K562 (cell line): ENCODE measurements around the gene SETMAR. TPM values are rescaled to one million over a fixed set of nuclear protein-coding genes. Genes with fewer than 3 reads are reported as not detected.

ENCODE experiments used
- CBX3 ChIP-seq, 2 experiments: IDR thresholded peaks; 1 replicate in 1 of 2; 2 replicates in 1 of 2; pipeline ENCODE4 v1.6.1; 2012; ENCODE audit warnings: inconsistent platforms in 2 of 2, low read length in 2 of 2, borderline replicate concordance in 1 of 2, control low read depth in 1 of 2
- CREB1 ChIP-seq, 2 experiments: sonication (generic) in 1 of 2; formaldehyde crosslinking in 1 of 2; IDR thresholded peaks; 2 replicates each; pipeline versions ENCODE4 v1.6.1 to v1.8.0; 2012 to 2022; ENCODE audit warnings: inconsistent platforms in 1 of 2, mild to moderate bottlenecking in 1 of 2, missing genetic modification reagents in 1 of 2, moderate library complexity in 1 of 2
- HCFC1 ChIP-seq: IDR thresholded peaks from 2 replicates; pipeline ENCODE4 v1.6.1; 2012; ENCODE audit warnings: low read depth, low read length, improper control_type of control experiment
- HDAC2 ChIP-seq: fragments of 450-650 bp; IDR thresholded peaks from 2 replicates; pipeline ENCODE4 v1.6.1; 2016; ENCODE audit warnings: mild to moderate bottlenecking
- IRF2 ChIP-seq: sonication (generic); formaldehyde crosslinking; IDR thresholded peaks from 2 replicates; pipeline ENCODE4 v1.8.1; 2022; ENCODE audit warnings: mild to moderate bottlenecking, missing genetic modification reagents
- MECOM ChIP-seq: fragments of 250-450 bp; sonication (Bioruptor Pico); IDR thresholded peaks from 2 replicates; pipeline ENCODE4 v1.8.0; 2022; ENCODE audit warnings: inconsistent platforms
- TFAM ChIP-seq: fragments of 250-450 bp; sonication (Bioruptor Pico); conservative IDR thresholded peaks from 2 replicates; pipeline ENCODE4 v1.5.0; 2021; ENCODE audit warnings: mild to moderate bottlenecking, moderate library complexity
- ZNF232 ChIP-seq: sonication (generic); formaldehyde crosslinking; IDR thresholded peaks from 2 replicates; pipeline ENCODE4 v1.8.0; 2022; ENCODE audit warnings: mild to moderate bottlenecking, missing genetic modification reagents
- ZNF384 ChIP-seq: IDR thresholded peaks from 2 replicates; pipeline ENCODE4 v1.6.1; 2012; ENCODE audit warnings: low read depth, low read length, improper control_type of control experiment
- polyA plus RNA-seq, 8 experiments: library from polyadenylated mRNA; depleted of rRNA in 4 of 8; stranded (reverse) in 5 of 8; unstranded in 3 of 8; fragments of >200 nt; fragmentation: Nextera tagmentation in 2 of 8; fragmentation: Illumina TruSeq in 1 of 8; extraction: Ambion mirVana in 2 of 8; extraction: Trizol in 1 of 8; gene quantifications; 2 replicates each; pipeline versions ENCODE4 v1.2.1 to v1.2.3, GENCODE V29; 2011 to 2014; ENCODE audit warnings: inconsistent platforms in 1 of 8, missing spikeins in 1 of 8
- total RNA-seq, 7 experiments: library from RNA; depleted of rRNA in 6 of 7; stranded (reverse); fragments of >200 nt in 6 of 7; fragmentation: Illumina TruSeq in 2 of 7; extraction: Trizol in 2 of 7; gene quantifications; 2 replicates each; pipeline versions ENCODE4 v1.2.1 to v1.2.3, GENCODE V29; 2011 to 2021; ENCODE audit warnings: low replicate concordance in 1 of 7
- TF ChIP-seq, protein P1 (sequence below): fragments of 250-450 bp; sonication (Bioruptor Pico); IDR thresholded peaks from 2 replicates; pipeline ENCODE4 v1.9.0; 2021; ENCODE audit warnings: mild to moderate bottlenecking
- TF ChIP-seq, protein P2 (sequence below): fragments of 450-650 bp; formaldehyde crosslinking; IDR thresholded peaks from 2 replicates; pipeline ENCODE4 v1.4.0; 2020; ENCODE audit warnings: mild to moderate bottlenecking, moderate library complexity
- TF ChIP-seq, protein P3 (sequence below): sonication (generic); formaldehyde crosslinking; IDR thresholded peaks from 2 replicates; pipeline ENCODE4 v1.8.1; 2022; ENCODE audit warnings: missing genetic modification reagents
- TF ChIP-seq, protein P4 (sequence below), 2 experiments: fragments of 450-650 bp; IDR thresholded peaks; 2 replicates each; pipeline ENCODE4 v1.6.1; 2018; ENCODE audit warnings: mild to moderate bottlenecking in 2 of 2, low read depth in 1 of 2; ENCODE audit not compliant: partially characterized antibody in 2 of 2
- TF ChIP-seq, protein P5 (sequence below), 2 experiments: fragments of 200-800 bp in 1 of 2; sonication (Bioruptor generic) in 1 of 2; sonication (generic) in 1 of 2; formaldehyde crosslinking in 1 of 2; IDR thresholded peaks in 1 of 2; conservative IDR thresholded peaks in 1 of 2; 2 replicates each; pipeline versions ENCODE4 v1.5.0 to v1.6.1; 2016 to 2020; ENCODE audit warnings: missing compliant biosample characterization in 1 of 2, missing genetic modification characterization in 1 of 2, missing genetic modification reagents in 1 of 2
- TF ChIP-seq, protein P6 (sequence below): fragments of 250-450 bp; sonication (Bioruptor Pico); IDR thresholded peaks from 2 replicates; pipeline ENCODE4 v1.5.0; 2021; ENCODE audit warnings: mild to moderate bottlenecking, moderate library complexity

The SETMAR gene
- total and polyA plus RNA-seq, 9 of the 15 experiments (the other 6 are each of a cell fraction or from before 2014, with no cell fraction given), result 5.5 to 25.1 (median 18.2) TPM

DNA sequence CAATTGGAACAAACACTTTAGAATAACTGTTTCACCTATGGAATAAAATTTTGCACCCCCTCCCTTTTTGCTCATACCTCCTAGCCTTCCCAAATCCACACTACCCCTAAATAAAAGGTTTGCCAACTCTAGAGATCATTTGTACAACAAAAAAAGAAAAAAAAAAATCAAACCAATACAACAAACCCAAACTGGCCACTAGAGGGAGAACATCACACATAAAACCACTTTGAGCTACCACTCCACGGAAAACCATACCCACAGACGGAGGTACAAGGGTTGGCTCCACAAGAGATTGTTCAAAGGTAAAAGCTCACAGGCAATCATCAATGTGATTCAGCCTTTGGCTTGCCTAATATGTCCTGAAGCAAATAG, 47.6 kb downstream of the SETMAR start (continued):
- peak; percentile 28; the same call in 1 of the 2 replicates for TF ChIP-seq HCFC1
- TF ChIP-seq CREB1 (IDR thresholded peaks at IDR 0.05), result no peak
- no peak for TF ChIP-seq CREB1 (CRISPR knock-in tag; IDR thresholded peaks at IDR 0.05)
- TF ChIP-seq HDAC2, result peak; percentile 16; the same call in 1 of the 2 replicates
- no peak for TF ChIP-seq ZNF232 (CRISPR knock-in tag)
- TF ChIP-seq, protein P1, sequence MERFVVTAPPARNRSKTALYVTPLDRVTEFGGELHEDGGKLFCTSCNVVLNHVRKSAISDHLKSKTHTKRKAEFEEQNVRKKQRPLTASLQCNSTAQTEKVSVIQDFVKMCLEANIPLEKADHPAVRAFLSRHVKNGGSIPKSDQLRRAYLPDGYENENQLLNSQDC (CRISPR knock-in tag), result no peak
- no peak for TF ChIP-seq IRF2 (CRISPR knock-in tag)
- TF ChIP-seq MECOM (CRISPR knock-in tag), result no peak
- TF ChIP-seq, protein P2, sequence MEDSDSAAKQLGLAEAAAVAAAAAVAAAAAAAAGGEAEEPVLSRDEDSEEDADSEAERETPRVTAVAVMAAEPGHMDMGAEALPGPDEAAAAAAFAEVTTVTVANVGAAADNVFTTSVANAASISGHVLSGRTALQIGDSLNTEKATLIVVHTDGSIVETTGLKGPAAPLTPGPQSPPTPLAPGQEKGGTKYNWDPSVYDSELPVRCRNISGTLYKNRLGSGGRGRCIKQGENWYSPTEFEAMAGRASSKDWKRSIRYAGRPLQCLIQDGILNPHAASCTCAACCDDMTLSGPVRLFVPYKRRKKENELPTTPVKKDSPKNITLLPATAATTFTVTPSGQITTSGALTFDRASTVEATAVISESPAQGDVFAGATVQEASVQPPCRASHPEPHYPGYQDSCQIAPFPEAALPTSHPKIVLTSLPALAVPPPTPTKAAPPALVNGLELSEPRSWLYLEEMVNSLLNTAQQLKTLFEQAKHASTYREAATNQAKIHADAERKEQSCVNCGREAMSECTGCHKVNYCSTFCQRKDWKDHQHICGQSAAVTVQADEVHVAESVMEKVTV (CRISPR knock-in tag), result peak; percentile 79
- no peak for TF ChIP-seq TFAM
- TF ChIP-seq ZNF384, result peak; percentile 97
- TF ChIP-seq, protein P3, sequence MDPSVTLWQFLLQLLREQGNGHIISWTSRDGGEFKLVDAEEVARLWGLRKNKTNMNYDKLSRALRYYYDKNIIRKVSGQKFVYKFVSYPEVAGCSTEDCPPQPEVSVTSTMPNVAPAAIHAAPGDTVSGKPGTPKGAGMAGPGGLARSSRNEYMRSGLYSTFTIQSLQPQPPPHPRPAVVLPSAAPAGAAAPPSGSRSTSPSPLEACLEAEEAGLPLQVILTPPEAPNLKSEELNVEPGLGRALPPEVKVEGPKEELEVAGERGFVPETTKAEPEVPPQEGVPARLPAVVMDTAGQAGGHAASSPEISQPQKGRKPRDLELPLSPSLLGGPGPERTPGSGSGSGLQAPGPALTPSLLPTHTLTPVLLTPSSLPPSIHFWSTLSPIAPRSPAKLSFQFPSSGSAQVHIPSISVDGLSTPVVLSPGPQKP (CRISPR knock-in tag), result no peak
- TF ChIP-seq, protein P4, sequence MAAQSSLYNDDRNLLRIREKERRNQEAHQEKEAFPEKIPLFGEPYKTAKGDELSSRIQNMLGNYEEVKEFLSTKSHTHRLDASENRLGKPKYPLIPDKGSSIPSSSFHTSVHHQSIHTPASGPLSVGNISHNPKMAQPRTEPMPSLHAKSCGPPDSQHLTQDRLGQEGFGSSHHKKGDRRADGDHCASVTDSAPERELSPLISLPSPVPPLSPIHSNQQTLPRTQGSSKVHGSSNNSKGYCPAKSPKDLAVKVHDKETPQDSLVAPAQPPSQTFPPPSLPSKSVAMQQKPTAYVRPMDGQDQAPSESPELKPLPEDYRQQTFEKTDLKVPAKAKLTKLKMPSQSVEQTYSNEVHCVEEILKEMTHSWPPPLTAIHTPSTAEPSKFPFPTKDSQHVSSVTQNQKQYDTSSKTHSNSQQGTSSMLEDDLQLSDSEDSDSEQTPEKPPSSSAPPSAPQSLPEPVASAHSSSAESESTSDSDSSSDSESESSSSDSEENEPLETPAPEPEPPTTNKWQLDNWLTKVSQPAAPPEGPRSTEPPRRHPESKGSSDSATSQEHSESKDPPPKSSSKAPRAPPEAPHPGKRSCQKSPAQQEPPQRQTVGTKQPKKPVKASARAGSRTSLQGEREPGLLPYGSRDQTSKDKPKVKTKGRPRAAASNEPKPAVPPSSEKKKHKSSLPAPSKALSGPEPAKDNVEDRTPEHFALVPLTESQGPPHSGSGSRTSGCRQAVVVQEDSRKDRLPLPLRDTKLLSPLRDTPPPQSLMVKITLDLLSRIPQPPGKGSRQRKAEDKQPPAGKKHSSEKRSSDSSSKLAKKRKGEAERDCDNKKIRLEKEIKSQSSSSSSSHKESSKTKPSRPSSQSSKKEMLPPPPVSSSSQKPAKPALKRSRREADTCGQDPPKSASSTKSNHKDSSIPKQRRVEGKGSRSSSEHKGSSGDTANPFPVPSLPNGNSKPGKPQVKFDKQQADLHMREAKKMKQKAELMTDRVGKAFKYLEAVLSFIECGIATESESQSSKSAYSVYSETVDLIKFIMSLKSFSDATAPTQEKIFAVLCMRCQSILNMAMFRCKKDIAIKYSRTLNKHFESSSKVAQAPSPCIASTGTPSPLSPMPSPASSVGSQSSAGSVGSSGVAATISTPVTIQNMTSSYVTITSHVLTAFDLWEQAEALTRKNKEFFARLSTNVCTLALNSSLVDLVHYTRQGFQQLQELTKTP (IDR thresholded peaks at IDR 0.05; ENCODE audit: low read depth in 1 of 2, partially characterized antibody in 2 of 2), result peak in 1 of 2 experiments; percentile 17
- TF ChIP-seq, protein P5, sequence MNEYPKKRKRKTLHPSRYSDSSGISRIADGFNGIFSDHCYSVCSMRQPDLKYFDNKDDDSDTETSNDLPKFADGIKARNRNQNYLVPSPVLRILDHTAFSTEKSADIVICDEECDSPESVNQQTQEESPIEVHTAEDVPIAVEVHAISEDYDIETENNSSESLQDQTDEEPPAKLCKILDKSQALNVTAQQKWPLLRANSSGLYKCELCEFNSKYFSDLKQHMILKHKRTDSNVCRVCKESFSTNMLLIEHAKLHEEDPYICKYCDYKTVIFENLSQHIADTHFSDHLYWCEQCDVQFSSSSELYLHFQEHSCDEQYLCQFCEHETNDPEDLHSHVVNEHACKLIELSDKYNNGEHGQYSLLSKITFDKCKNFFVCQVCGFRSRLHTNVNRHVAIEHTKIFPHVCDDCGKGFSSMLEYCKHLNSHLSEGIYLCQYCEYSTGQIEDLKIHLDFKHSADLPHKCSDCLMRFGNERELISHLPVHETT (CRISPR knock-in tag; conservative IDR thresholded peaks at IDR 0.05 in 1 of 2, IDR thresholded peaks at IDR 0.05 in 1 of 2), result 0 out of 4 replicates have a peak, but pooled peaks of 1 of the 2 experiments have one; percentile 53
- TF ChIP-seq, protein P6, sequence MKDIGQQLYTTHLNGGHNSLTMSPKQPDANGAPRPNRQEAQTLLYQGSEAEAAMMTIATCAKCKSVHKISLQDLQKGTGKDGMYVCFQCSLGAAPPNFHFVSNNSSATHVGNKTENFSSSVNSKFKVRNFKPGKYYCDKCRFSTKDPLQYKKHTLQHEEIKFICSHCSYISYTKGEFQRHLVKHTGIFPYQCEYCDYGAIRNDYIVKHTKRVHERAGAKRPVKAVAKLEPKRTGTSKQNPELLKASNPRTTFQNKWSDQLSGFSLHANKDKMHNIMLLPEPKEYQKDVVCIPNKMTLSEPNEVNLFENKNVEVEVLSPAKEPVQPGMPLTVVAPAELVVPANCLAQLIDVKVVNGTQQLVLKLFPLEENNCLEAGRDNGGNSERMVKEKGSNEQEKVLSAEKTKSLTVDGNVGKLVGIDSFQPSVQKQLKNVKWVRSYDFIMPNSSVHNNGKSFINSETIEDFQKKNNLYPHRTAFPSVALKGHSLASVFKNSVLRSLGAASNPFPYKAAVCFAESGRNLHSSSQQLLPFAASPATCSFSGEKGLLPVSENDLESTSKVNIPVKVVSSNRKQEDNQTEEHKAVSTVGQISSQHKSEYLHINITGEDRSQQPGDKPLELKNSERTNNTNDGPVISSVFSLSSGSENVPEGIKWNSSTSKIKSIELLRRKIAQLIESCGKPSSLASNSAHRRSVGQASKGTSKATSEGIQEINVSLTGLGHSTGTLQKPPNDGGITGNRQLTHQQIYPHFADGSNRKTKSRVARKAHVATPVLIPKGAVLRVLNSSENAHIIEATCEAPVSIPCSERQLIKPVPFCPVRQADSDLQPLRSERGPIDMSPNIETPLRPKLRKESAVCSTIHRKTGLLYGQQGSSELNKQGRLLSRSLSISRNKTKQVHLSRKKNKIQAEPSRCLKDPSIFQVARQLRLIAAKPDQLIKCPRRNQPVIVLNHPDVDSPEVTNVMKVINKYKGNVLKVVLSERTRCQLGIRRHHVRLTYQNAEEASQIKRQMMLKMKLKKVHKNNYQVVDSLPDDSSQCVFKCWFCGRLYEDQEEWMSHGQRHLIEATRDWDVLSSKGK (CRISPR knock-in tag), result no peak
- no peak for TF ChIP-seq CBX3 (IDR thresholded peaks at IDR 0.05; ENCODE audit: borderline replicate concordance in 1 of 2, low read length in 2 of 2)
